Panc1 (cell line): ENCODE data around the gene COL5A1. TPM values are rescaled to one million over a fixed set of nuclear protein-coding genes. Genes with fewer than 3 reads are reported as not detected.

Source experiments
- ATAC-seq: fragments of 200-7000 bp; cut with Tn5 transposase; 2 replicates; pipeline ENCODE4 v1.9.1; 2020; ENCODE audit warnings: mild to moderate bottlenecking, moderate library complexity
- BruUV-seq: library from RNA; stranded (reverse); fragments of 400-500 nt; replicated peaks from 2 replicates; lab custom pipeline; 2021; lab: Mats Ljungman, UMichigan
- CTCF ChIA-PET: fragments of 300-600 bp; sonication (Branson Sonifier 250); formaldehyde crosslinking; loops from one replicate; lab custom pipeline; 2022; ENCODE audit warnings: antibody characterized with exemption; lab: Charles Lee
- POLR2A ChIA-PET: fragments of 300-600 bp; sonication (Branson Sonifier 250); formaldehyde crosslinking; loops from one replicate; lab custom pipeline; 2022; ENCODE audit warnings: antibody characterized with exemption; lab: Charles Lee
- DNase-seq: peaks from one replicate; pipeline ENCODE4 v3.0.0-alpha.2; 2010; ENCODE audit warnings: low read depth, low spot score
- H3K27ac ChIP-seq: 2 replicates; pipeline ENCODE4 v1.5.1; 2011; ENCODE audit warnings: mild to moderate bottlenecking, low read length, inconsistent platforms
- H3K27me3 ChIP-seq: fragments of 200-500 bp; sonication (Bioruptor generic); 2 replicates; pipeline ENCODE4 v1.6.0; 2014; ENCODE audit warnings: low read length, inconsistent platforms; ENCODE audit not compliant: control insufficient read depth, insufficient read depth
- H3K36me3 ChIP-seq: fragments of 200-500 bp; sonication (Bioruptor generic); 2 replicates; pipeline ENCODE4 v1.5.1; 2014; ENCODE audit warnings: inconsistent platforms, mild to moderate bottlenecking, low read length, moderate library complexity; ENCODE audit not compliant: control insufficient read depth, insufficient read depth
- H3K4me1 ChIP-seq: 2 replicates; pipeline ENCODE4 v1.5.1; 2011; ENCODE audit warnings: inconsistent platforms, mild to moderate bottlenecking, low read length, moderate library complexity; ENCODE audit not compliant: control insufficient read depth, insufficient read depth
- H3K4me3 ChIP-seq, 2 experiments: 2 replicates each; pipeline ENCODE4 v1.5.1; 2011 to 2012; ENCODE audit warnings: low read depth in 2 of 2, low read length in 2 of 2, mild to moderate bottlenecking in 2 of 2, inconsistent platforms in 1 of 2, moderate library complexity in 1 of 2
- H3K9me3 ChIP-seq: fragments of 200-500 bp; sonication (Bioruptor generic); 2 replicates; pipeline ENCODE4 v1.5.1; 2014; ENCODE audit warnings: low read depth, mild to moderate bottlenecking, inconsistent platforms, low read length, moderate library complexity; ENCODE audit not compliant: control insufficient read depth, insufficient read depth
- CTCF ChIP-seq: fragments of 450-650 bp; IDR thresholded peaks from 2 replicates; pipeline ENCODE4 v1.5.1; 2017; ENCODE audit warnings: mild to moderate bottlenecking
- POLR2AphosphoS5 ChIP-seq: IDR thresholded peaks from 2 replicates; pipeline ENCODE4 v1.6.1; 2012; ENCODE audit warnings: mild to moderate bottlenecking, low read depth, low read length, moderate library complexity
- REST ChIP-seq, 2 experiments: IDR thresholded peaks; 2 replicates each; pipeline ENCODE4 v1.6.1; 2011 to 2012; ENCODE audit warnings: low read depth in 2 of 2, control low read depth in 1 of 2, low read length in 1 of 2, mild to moderate bottlenecking in 1 of 2, moderate library complexity in 1 of 2; ENCODE audit not compliant: insufficient read depth in 1 of 2
- SIN3A ChIP-seq: IDR thresholded peaks from 2 replicates; pipeline ENCODE4 v1.6.1; 2012; ENCODE audit warnings: low read depth, mild to moderate bottlenecking, low read length, moderate library complexity, borderline replicate concordance; ENCODE audit not compliant: insufficient read depth
- TCF7L2 ChIP-seq: IDR thresholded peaks from 2 replicates; pipeline ENCODE4 v1.6.1; 2011; ENCODE audit warnings: mild to moderate bottlenecking, low read depth, low read length, inconsistent platforms
- in situ Hi-C: cut with HindIII; loops from 2 replicates; pipeline ENCODE4 v1.10.0; 2016; ENCODE audit warnings: low sequenced_read_pairs, low pct_unique_long_range_greater_than_20kb
- intact Hi-C: fragments of 100-400 bp; cut with micrococcal nuclease; formaldehyde crosslinking; loops from one replicate; pipeline ENCODE4 v1.10.0; 2022; ENCODE audit not compliant: unreplicated experiment
- total RNA-seq: library from RNA; stranded (reverse); gene quantifications from one replicate; pipeline ENCODE4 v1.2.1, GENCODE V29; 2021; ENCODE audit not compliant: unreplicated experiment

COL5A1 gene
- total RNA-seq, 1 experiment from 2014 or later: 5.7 TPM

GRCh38 chr9:134804871-134805270, 163.3 kb downstream of the COL5A1 start:
- no peaks in the 10 kb centered on the region for H3K27me3 ChIP-seq
- no peak for ATAC-seq
- no TSS peak for BruUV-seq
- no peak for DNase-seq
- ChIA-PET CTCF (no interaction called here), POLR2A (no interaction called here)
- TF ChIP-seq CTCF (no peak), REST (IDR thresholded peaks at IDR 0.05; ENCODE audit: insufficient read depth in 1 of 2, low read depth in 2 of 2, low read length in 1 of 2) (no peak), SIN3A (no peak), TCF7L2 (no peak), POLR2AphosphoS5 (no peak)
- H3K36me3 ChIP-seq: no peaks in the 10 kb centered on the region
- H3K4me3 ChIP-seq: no peak overlapping the region
- no peak overlapping the region for H3K27ac ChIP-seq
- H3K4me1 ChIP-seq: no peaks in the 10 kb centered on the region
- intact Hi-C loops (no loop called here), in situ Hi-C loops (no loop called here)
- no peaks in the 10 kb centered on the region for H3K9me3 ChIP-seq

- Histone ChIP-seq H3K9me3 (no peaks in the 10 kb centered on the region), H3K4me3 (no peak overlapping the region), H3K27ac (no peak overlapping the region), H3K4me1 (no peaks in the 10 kb centered on the region), H3K27me3 (no peaks in the 10 kb centered on the region), H3K36me3 (no peaks in the 10 kb centered on the region)
- ChIA-PET POLR2A (no interaction called here), CTCF (no interaction called here)
- intact Hi-C loops: no loop called here
- TF ChIP-seq POLR2AphosphoS5: no peak
- no peak for TF ChIP-seq SIN3A
- TF ChIP-seq REST (IDR thresholded peaks at IDR 0.05; ENCODE audit: insufficient read depth in 1 of 2, low read depth in 2 of 2, low read length in 1 of 2): no peak
- in situ Hi-C loops: no loop called here
- BruUV-seq: no TSS peak
- no peak for ATAC-seq
- DNase-seq: no peak
These were observed 166.3 kb downstream of the COL5A1 start for GRCh38 chr9:134807716-134808446.
